Bronchial epithelial cell (primary cell): ENCODE measurements around the gene ZNF10. TPM values are rescaled to one million over a fixed set of nuclear protein-coding genes. Genes with fewer than 3 reads are reported as not detected.
A peak's percentile ranks its signal among the peaks of the same experiment; 100 is the strongest.

ENCODE experiments used
- DNase-seq: peaks from one replicate; pipeline ENCODE4 v3.0.0-alpha.2; 2010; ENCODE audit warnings: low read depth
- FAIRE-seq: peaks from 2 replicates; lab custom pipeline; 2011; peaks lifted over from hg19 to GRCh38; lab: Jason Lieb, UNC
- H3K27me3 ChIP-seq: 2 replicates; pipeline ENCODE4 v1.5.1; 2011; ENCODE audit warnings: low read length; ENCODE audit not compliant: control insufficient read depth, insufficient read depth
- H3K36me3 ChIP-seq: 2 replicates; pipeline ENCODE4 v1.5.1; 2011; ENCODE audit warnings: low read length; ENCODE audit not compliant: control insufficient read depth, insufficient read depth
- H3K4me3 ChIP-seq: 2 replicates; pipeline ENCODE4 v1.5.1; 2011; ENCODE audit warnings: mild to moderate bottlenecking, low read depth, low read length, control low read depth
- CTCF ChIP-seq: IDR thresholded peaks from 2 replicates; pipeline ENCODE4 v1.5.1; 2011; ENCODE audit warnings: mild to moderate bottlenecking, moderate library complexity, low read length, control low read depth, inconsistent platforms; ENCODE audit not compliant: insufficient read depth, severe bottlenecking
- total RNA-seq: library from RNA; depleted of rRNA; stranded (reverse); fragments of >200 nt; gene quantifications from 2 replicates; pipeline ENCODE4 v1.2.1, GENCODE V29; 2014

Gene ZNF10
- 2.9 and 4.1 TPM in 2 replicates for total RNA-seq

- Histone ChIP-seq H3K27me3 (no peaks in the 10 kb centered on the region), H3K36me3 (no peaks in the 10 kb centered on the region), H3K4me3 (peak within 1 kb of the TSS; percentile 91)
- no peak for TF ChIP-seq CTCF
- DNase-seq (peak; percentile 84), FAIRE-seq (no peak)
Measured at GRCh38 chr12:133130038-133130807, at the start of gene ZNF10, which contains the start of gene ZNF891. Gene ZNF10 (plus strand): TSS chr12:133130627. CDS start chr12:133144493, 13,866 bp downstream. Gene ZNF891 (minus strand): TSS chr12:133130274. CDS start chr12:133121918, 8,356 bp downstream.

- no peaks in the 10 kb centered on the region for H3K27me3 ChIP-seq
- no peak for FAIRE-seq
- H3K36me3 ChIP-seq, result peaks cover 13% of the 10 kb centered on the region
- DNase-seq, result no peak
- H3K4me3 ChIP-seq, result peak overlapping the region; percentile 89
- no peak for TF ChIP-seq CTCF
Measured at GRCh38 chr12:133081159-133081780, 49.2 kb upstream of the ZNF10 start.

GRCh38 chr12:133083345-133083744 is 47.1 kb upstream of the ZNF10 start:
- no peak for FAIRE-seq
- no peak for TF ChIP-seq CTCF
- H3K27me3 ChIP-seq, result no peaks in the 10 kb centered on the region
- no peak overlapping the region for H3K4me3 ChIP-seq
- DNase-seq, result no peak
- H3K36me3 ChIP-seq, result peaks cover 13% of the 10 kb centered on the region

GRCh38 chr12:133105620-133106019 is 24.8 kb upstream of the ZNF10 start:
- DNase-seq, result no peak
- TF ChIP-seq CTCF, result no peak
- no peaks in the 10 kb centered on the region for H3K27me3 ChIP-seq
- H3K4me3 ChIP-seq, result no peak overlapping the region
- FAIRE-seq, result no peak
- H3K36me3 ChIP-seq, result peaks cover 7% of the 10 kb centered on the region

GRCh38 chr12:133106253-133106652 is 24.2 kb upstream of the ZNF10 start:
- H3K36me3 ChIP-seq, result peaks cover 7% of the 10 kb centered on the region
- H3K4me3 ChIP-seq, result no peak overlapping the region
- no peak for TF ChIP-seq CTCF
- DNase-seq, result peak; percentile 5
- no peak for FAIRE-seq
- no peaks in the 10 kb centered on the region for H3K27me3 ChIP-seq
